T-helper 1 cell treated with Interleukin-12 subunit alpha and Interleukin-12 subunit beta and Interleukin-4 antibody, amounts not matched to agents 30 ng/mL and 1 ng/mL, for 36 hours (primary cell): Measurements from ENCODE around the gene SMURF2. TPM values are rescaled to one million over a fixed set of nuclear protein-coding genes. Genes with fewer than 3 reads are reported as not detected.

Experiments
- intact Hi-C: fragments of 100-400 bp; cut with micrococcal nuclease; formaldehyde crosslinking; loops from one replicate; pipeline ENCODE4 v1.15.1; 2024
- total RNA-seq: library from RNA; stranded (reverse); gene quantifications from 2 replicates; pipeline ENCODE4 v1.2.3, GENCODE V29; 2022

The SMURF2 gene
- total RNA-seq, 1 donor from 2014 or later = 16.8 TPM

- intact Hi-C loops = no loop called here
Observed at GRCh38 chr17:64547319-64547718, 114.8 kb downstream of the SMURF2 start.

- intact Hi-C loops = no loop called here
Observed at GRCh38 chr17:64546716-64547115, 115.4 kb downstream of the SMURF2 start.

GRCh38 chr17:64544742-64545141 is 117.4 kb downstream of the SMURF2 start:
- intact Hi-C loops = no loop called here

DNA sequence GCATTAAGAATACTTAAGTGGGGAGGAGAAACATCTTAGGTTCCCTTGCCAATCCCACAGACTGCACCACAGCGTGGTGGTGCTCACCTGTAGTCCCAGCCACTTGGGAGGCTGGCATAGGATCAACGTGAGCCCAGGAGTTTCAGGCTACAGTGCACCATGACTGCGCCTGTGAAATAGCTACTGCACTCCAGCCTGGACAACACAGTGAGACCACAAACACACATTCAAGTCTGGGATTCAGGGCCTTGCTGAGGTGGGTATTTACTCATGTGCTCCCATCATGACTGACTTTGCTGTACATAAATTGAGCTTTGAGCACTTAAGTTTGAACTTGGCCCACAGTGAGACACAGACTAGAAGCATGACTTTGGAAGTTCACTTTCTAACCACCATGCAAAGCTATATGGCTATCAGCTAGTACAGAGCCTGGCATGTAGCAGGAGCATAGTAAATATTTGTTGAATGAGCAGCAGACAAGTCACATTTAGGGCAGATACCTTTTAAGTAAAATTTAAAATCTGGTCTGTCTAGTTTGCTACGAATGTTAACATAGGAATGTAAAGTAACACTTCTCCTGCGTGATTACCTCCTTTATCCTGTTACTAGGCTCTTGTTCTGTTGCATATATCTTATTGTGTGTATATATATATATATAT is 121.9 kb downstream of the SMURF2 start:
- intact Hi-C loops = no loop called here

DNA sequence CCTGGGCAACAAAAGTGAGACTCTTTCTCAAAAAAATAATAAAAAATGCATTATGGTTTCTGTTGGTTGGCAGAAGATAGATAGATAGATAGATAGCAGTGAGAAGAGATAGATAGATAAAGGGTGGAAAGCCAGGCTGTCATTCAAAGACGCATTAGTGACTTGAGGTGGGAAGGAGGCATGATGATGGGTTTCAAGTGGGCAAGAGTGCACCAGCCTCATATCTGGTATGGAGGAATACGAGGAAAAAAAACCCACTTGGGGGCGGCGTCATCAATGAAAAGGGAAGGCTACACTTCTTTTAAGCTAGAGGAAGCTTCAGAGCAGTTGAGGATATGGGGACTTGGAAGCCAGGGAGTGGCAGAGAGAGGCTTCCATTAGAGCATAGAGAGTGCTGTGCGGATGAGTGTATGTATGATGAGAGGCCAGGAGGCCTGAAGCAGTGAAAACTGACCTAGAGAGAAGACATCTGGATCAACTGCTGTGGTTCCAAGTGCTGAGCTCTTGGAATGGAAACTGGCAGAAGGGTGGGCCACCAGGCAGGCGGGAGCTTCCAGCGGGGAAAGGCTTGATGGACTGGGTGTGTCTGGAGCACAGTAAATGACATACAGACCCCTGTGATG is 123.5 kb downstream of the SMURF2 start:
- intact Hi-C loops = no loop called here

- intact Hi-C loops = no loop called here
Observed at GRCh38 chr17:64537488-64537887, 124.6 kb downstream of the SMURF2 start.

GRCh38 chr17:64536913-64537312 is 125.2 kb downstream of the SMURF2 start:
- intact Hi-C loops = no loop called here

DNA sequence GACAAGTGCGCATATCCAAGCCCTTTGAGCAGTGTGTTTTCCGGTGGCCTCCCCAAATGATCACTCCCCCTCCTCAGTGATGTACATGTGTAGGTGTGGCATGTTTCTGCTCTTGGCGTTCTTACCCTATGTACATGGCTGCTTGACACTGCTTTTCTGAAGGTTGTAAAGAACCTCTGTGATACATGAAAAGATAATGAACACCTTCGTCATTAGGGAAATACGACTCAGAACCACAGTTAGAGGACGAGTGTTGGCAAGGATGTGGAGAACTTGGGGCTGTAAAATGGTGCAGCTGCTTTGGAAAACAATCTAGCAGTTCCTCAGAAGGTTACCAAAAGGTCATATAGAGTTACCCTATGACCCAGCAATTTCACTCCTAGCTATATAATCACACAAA is 126.8 kb downstream of the SMURF2 start:
- intact Hi-C loops = loop anchor here (2.0 kb wide), 1 partner anchor 113 kb away; no protein-coding TSS in a partner anchor

GRCh38 chr17:64534187-64534586 is 127.9 kb downstream of the SMURF2 start:
- intact Hi-C loops = loop anchor here (2.0 kb wide), 1 partner anchor 115 kb away; no protein-coding TSS in a partner anchor

DNA sequence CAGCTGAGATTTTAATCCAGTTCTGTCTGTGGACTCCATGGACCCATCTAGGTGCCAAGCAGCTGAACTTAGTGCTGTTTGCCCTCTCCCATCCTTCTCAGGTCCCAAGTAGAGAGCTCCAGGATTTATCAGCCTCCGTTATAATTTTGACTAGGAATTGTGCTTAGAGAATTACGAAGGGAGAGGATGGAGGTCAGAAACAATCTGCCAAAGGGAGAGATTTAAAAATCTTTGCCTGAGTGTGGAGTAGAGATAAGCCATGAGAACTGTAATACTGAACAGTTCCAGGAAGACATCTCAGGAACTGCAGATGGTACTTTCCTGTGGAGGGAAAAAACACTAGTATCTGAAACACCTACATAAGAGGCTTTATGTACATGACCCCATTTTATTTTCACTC is 128.3 kb downstream of the SMURF2 start:
- intact Hi-C loops = loop anchor here (2.0 kb wide), 1 partner anchor 115 kb away; no protein-coding TSS in a partner anchor

DNA sequence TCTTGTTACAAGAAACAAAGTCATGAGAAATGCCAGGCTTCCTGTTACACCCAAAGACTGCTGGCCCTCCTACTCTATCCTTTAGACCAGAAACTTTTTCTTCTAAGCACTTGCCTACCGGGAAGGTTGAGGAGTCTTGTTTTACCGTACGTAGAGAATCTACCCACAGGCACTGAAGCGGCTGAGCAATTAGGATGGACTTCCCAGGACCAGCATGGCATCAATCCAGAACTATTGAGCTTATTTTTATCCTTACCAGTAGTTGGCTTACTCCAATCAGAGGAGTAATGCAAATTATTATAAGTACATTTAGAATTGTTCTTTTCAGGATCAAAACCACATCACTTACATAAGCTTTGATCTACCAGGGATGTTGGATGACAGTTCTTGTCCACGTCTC is 129.7 kb downstream of the SMURF2 start:
- intact Hi-C loops = no loop called here

DNA sequence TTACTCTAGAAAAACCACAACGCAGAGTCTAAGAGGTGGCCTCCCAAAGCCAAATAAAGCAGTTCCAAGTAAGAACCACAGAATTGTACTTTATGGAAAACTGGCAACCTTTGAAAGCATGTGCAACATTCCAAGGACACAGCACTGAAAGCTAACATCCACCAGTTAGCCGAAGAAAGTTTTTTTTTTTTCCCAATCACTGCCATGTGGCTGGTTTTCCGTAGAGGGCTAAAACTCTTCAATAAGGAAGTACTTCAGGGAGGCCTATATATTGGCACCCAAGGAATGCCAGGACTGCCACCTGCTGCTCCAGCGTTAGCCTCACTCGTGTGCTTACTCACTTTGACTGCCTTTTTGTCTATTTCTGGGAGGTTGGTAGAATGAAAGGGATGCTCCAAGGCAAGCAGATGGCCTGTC is 130.1 kb downstream of the SMURF2 start:
- intact Hi-C loops = no loop called here

DNA sequence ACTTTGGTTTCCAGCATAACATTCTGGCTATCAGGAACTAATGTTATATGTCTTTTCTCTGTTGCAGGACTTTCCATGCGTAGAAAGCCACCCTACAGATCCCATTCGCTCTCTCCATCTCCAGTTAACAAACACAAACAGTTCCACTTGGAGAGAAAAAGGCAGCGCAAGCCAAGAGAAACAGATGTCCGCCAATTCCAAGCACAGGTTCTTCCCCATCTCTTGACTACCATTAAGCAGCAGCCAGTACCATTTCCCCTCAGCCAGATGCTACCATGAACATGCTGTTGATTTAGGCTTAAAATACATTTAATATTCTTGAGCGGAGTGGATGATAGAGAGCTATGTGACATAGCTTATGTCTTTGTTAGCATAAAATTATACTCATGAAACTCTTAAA is 132.9 kb downstream of the SMURF2 start:
- intact Hi-C loops = no loop called here

DNA sequence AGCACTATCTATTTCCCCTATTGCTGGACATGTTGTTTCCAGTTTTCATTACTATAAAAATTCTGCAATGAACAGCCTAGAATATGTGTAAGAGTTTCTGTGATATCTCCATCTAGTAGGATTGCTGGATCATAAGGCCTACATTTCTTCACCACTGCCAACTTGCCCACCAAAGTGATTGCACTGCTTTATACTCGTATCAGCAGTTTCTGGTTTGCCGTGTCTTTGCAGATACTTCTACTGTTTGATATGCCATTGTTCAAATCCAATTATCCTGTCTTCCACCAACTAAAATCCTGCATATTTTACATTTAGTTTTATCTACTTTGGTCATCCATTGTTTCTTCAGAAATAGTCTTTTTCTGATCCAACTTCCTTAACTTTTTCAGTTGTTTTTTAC is 134.2 kb downstream of the SMURF2 start:
- intact Hi-C loops = no loop called here

DNA sequence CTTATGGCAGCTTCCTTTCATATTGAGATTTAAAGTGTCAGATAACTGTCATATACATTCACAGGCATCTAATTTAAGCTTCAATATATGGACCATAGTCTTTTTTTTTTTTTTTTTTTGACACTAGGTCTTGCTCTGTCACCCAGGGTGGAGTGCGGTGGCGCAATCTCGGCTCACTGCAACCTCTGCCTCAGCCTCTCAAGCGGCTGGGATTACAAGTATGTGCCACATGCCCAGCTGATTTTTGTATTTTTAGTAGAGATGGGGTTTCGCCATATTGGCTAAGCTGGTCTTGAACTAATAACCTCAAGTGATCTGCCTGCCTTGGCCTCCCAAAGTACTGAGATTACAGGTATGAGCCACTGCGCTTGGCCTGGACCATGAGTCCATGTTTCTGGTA is 141.7 kb downstream of the SMURF2 start:
- intact Hi-C loops = no loop called here

GRCh38 chr17:64519601-64520000 is 142.5 kb downstream of the SMURF2 start:
- intact Hi-C loops = no loop called here

DNA sequence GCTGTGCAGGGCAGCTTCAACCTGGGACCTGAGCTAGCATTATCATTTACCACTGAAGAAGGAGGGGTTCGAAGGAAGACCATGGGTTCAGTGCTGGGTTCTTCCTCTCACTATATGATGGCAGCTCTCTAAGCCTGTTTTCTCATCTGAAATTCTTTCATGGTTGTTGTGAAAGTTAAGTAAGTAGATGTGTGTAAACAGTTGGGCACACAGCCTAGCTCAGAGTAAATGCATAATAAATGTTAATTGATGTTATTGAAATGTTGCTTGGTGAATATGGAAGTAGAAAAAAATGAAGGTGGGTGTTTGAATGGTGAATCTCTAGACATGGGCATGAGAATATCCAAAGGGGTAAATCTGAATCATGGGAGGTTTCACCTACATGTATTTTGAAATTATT is 146.3 kb downstream of the SMURF2 start:
- intact Hi-C loops = no loop called here

DNA sequence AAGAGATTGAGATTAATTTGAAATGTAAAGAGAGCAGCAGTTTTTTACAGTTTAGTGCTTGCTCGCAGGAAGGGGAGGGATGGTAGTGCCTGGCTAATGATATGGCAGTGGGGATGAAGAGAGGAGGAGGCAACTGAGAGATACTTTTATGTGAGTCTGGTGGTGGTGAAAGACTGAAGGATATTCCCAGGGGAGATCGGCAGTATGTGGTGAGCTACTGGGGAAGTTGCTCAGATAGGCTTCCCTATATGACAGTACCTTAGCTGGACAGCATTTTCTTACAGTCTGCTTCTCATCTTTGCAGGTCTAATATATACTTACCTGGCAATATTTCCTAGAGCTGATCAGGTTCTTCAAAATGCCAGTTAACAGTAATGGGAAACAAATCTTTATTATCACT is 146.7 kb downstream of the SMURF2 start:
- intact Hi-C loops = no loop called here

- intact Hi-C loops = loop anchor here (5.0 kb wide), 3 partner anchors 548 to 957 kb away; partner anchors contain the start of genes DCAF7, GNA13 and MAP3K3
Observed at GRCh38 chr17:64509179-64509578, 152.9 kb downstream of the SMURF2 start.

DNA sequence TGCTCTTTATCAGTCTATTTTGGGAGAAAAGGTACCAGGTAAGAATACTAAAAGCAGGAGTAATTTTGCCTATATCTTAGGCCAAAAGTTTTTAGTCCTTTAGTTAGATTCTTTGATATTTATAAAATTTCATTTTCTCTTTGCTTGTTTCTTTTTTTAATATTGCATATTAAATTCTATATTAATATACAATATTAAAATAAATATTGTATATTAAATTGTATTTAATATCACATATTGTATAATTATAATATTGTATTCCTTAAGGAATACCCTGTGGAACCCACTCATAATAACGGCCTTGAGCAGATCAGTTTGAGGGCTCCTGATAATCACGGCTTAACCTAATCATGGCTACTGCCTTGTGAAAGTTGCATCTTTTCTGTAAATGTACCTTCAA is 153.4 kb downstream of the SMURF2 start:
- intact Hi-C loops = loop anchor here (5.0 kb wide), 3 partner anchors 549 to 956 kb away; partner anchors contain the start of genes DCAF7, GNA13 and MAP3K3

DNA sequence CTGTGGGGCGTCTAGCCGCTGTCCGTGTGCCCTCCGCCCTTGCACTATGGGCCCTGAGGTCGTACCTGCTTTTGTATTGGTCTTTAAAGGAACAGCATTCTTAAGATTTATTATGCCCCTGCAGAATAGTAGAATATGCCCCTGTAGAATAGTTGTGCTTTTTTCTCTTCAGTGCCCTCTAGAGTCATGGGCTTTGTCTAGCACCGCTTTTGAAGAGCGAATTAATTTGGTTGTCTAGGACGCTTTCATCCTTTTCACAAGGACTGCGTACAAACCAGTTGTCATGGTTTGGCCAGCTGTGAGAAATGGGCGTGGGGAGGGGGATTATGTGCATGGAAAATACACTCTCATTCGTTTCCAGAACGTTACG is 154.7 kb downstream of the SMURF2 start:
- intact Hi-C loops = loop anchor here (1.0 to 5.0 kb wide), 11 partner anchors 87 to 955 kb away; partner anchors contain the start of genes CCDC47, DCAF7, GNA13 and MAP3K3

GRCh38 chr17:64506576-64507412 is 155.3 kb downstream of the SMURF2 start, which contains the start of gene CEP95:
Gene CEP95 (plus strand): TSS chr17:64506977. CDS start chr17:64507098, 121 bp downstream.
- intact Hi-C loops = loop anchor here (1.0 to 5.0 kb wide), 18 partner anchors 67 to 954 kb away; partner anchors contain the start of genes CCDC47, DCAF7, ERN1 and GNA13
